Measurements from ENCODE around the gene DIO3.

DIO3 gene

DNA sequence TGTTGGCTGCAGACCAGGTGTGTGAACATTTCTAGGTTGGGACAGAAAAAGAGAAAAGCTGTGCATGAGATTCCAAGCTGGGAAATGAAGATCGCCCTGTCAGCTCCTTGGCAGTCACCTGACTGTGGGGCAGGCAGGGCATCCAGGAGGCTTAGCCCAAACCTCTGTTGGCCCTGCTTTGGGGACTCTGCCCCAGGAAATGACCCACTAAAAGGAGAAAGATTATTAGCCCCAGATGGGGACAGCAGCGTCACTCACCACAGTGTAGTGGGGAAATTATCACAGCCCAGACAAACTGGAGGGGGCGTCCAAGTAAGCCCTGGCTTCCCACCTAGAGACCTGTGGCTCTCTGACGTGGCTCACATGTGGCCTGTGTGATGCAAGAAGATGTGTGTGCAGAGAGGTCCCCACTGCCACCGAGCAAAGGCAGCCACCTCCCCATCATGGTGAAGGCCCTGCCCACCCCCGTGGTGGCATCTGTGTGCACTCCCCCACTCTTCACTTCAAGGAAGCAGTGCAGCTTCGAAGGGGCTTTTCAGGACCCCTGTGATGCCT lies 39.1 kb downstream of the DIO3 start:
- no peak for DNase-seq

GRCh38 chr14:101600891-101601605 lies 39.8 kb downstream of the DIO3 start:
- DNase-seq, result no peak

- DNase-seq, result no peak
These were observed 40.5 kb downstream of the DIO3 start for GRCh38 chr14:101601606-101602465.

DNA sequence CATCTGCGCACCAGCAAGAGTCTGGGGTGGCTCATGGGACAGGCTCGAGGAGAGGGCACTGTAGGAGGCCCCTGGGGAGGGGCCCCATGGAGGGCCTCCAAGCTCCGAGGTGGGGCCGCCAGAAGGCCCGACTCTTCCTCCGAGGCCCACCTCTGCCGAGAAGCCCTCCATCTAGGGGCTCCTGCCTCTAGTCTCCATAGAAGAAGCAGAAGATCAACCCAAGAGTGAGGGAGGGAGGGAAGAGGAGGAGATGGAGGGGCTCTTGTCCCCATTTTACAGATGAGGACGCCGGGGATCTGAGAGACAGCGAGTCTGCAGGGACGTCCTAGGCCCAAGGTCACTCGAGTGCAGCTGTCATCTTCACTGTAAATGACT lies 41.2 kb downstream of the DIO3 start:
- no peak for DNase-seq

GRCh38 chr14:101603096-101603495 lies 41.8 kb downstream of the DIO3 start:
- no peak for DNase-seq

- DNase-seq, result no peak
These were observed 43.1 kb downstream of the DIO3 start for GRCh38 chr14:101604228-101604934.

DNA sequence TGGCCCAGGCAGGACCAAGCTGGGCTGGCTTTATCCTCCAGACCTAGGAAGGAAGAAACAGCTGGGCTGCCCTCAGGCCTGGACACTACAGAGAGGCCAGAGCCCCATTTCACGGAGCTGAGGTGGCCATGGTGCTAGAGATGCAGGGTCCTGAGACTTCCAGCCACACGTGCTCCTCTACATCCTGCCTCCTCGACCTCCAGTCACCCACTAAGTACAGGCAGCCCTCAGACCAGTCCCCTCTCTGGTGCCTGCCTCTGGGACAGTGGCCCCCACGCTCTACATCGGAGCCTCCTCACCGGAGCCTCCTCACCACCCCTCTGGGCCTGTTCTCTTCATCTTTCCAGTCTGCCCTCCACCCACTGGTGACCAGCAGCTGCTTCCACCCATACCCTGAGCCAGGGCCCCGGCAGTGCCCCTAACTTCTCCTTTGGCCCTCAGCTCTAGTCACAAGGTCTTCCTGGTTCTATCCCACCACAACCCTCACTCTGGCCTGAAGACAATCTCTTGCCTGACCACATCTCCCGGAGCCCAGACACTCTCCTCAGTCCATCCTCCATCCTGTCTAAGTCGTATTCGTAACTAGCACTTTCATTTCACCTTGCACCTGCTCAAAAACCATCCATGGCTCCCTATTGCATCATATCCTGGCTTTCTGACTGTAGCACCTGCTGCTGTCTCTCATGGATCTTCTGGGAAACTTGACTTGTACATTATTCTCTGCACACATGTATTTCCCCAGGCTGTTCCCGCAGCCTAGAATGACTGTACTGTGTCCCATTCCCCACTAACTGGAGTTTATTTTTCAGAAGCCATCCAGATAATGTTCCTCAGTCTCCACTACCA lies 43.9 kb downstream of the DIO3 start:
- DNase-seq, result no peak

DNA sequence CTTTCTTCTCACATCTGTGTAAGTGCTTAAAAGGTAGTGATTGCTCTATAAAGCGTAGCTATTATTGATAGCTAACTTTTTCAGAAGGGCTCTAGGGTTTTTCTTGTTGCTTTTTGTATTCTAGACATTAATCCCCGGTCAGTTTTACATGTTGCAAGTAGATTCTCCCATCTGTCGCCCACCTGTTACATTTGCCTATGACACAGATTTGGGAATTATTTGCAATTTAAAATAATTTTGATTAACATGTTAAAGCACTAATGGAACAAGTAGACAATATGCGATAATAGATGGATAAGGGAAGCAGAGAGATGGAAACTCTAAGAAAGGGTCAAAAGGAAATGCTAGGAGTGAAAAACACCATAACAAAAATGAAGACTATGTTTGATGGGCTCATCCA lies 44.5 kb downstream of the DIO3 start:
- DNase-seq, result no peak

Measured in activated CD8-positive, alpha-beta memory T cell treated with anti-CD3 and anti-CD28 coated beads, Interleukin-2, amount 50 U/mL, for 4 hours (primary cell).